A673 (cell line): ENCODE measurements around the gene CDC42SE2. TPM values are rescaled to one million over a fixed set of nuclear protein-coding genes. Genes with fewer than 3 reads are reported as not detected.

ENCODE experiments used
- BruUV-seq: library from RNA; stranded (reverse); fragments of 400-500 nt; replicated peaks from 2 replicates; lab custom pipeline; 2021; lab: Mats Ljungman, UMichigan
- CTCF ChIA-PET: fragments of 300-600 bp; sonication (Branson Sonifier 250); formaldehyde crosslinking; loops from one replicate; lab custom pipeline; 2022; ENCODE audit warnings: antibody characterized with exemption; lab: Charles Lee
- POLR2A ChIA-PET: fragments of 300-600 bp; sonication (Branson Sonifier 250); formaldehyde crosslinking; loops from one replicate; lab custom pipeline; 2022; ENCODE audit warnings: antibody characterized with exemption; ENCODE audit not compliant: low non-redundant PET; lab: Charles Lee
- DNase-seq: peaks from one replicate; pipeline ENCODE4 v3.0.0-alpha.2; 2015; ENCODE audit warnings: low spot score
- H3K27ac ChIP-seq: fragments of 200-600 bp; sonication (generic); 2 replicates; pipeline ENCODE4 v1.5.1; 2016; ENCODE audit warnings: mixed run types, low read depth, mild to moderate bottlenecking, mixed read lengths, antibody characterized with exemption, low read length; ENCODE audit not compliant: poor library complexity, severe bottlenecking
- H3K27me3 ChIP-seq: fragments of 200-600 bp; sonication (generic); replicated peaks from 2 replicates; pipeline ENCODE4 v1.6.1; 2017; ENCODE audit warnings: mixed run types, low read depth, mild to moderate bottlenecking, mixed read lengths, antibody characterized with exemption, low read length; ENCODE audit not compliant: insufficient read depth, poor library complexity
- H3K36me3 ChIP-seq: fragments of 200-600 bp; sonication (generic); 2 replicates; pipeline ENCODE4 v1.6.1; 2016; ENCODE audit warnings: mixed run types, mild to moderate bottlenecking, mixed read lengths, antibody characterized with exemption, low read length; ENCODE audit not compliant: insufficient read depth, poor library complexity, severe bottlenecking
- H3K4me1 ChIP-seq: fragments of 200-600 bp; sonication (generic); 2 replicates; pipeline ENCODE4 v1.6.1; 2017; ENCODE audit warnings: mixed run types, mild to moderate bottlenecking, mixed read lengths, antibody characterized with exemption, low read length; ENCODE audit not compliant: insufficient read depth, poor library complexity, severe bottlenecking
- H3K4me3 ChIP-seq: fragments of 200-600 bp; sonication (generic); 2 replicates; pipeline ENCODE4 v1.5.1; 2016; ENCODE audit warnings: low read depth, mixed run types, mild to moderate bottlenecking, mixed read lengths, low read length; ENCODE audit not compliant: poor library complexity, severe bottlenecking
- H3K9me3 ChIP-seq: fragments of 200-600 bp; sonication (generic); 2 replicates; pipeline ENCODE4 v1.6.1; 2016; ENCODE audit warnings: mixed run types, low read depth, mild to moderate bottlenecking, mixed read lengths, antibody characterized with exemption, low read length; ENCODE audit not compliant: poor library complexity, severe bottlenecking
- CTCF ChIP-seq: fragments of 300-800, 200-600 bp; sonication (generic); conservative IDR thresholded peaks from 2 replicates; pipeline ENCODE4 v1.5.1; 2017; ENCODE audit warnings: low read depth, mild to moderate bottlenecking, antibody characterized with exemption, low read length, moderate library complexity, mixed read lengths
- EZH2 ChIP-seq: fragments of 200-600 bp; sonication (generic); IDR thresholded peaks from 2 replicates; pipeline ENCODE4 v1.6.1; 2017; ENCODE audit warnings: borderline replicate concordance, low read depth, mild to moderate bottlenecking, mixed read lengths, antibody characterized with exemption, low read length; ENCODE audit not compliant: poor library complexity, severe bottlenecking
- intact Hi-C: fragments of 100-400 bp; cut with micrococcal nuclease; formaldehyde crosslinking; loops from one replicate; pipeline ENCODE4 v1.10.0; 2022; ENCODE audit not compliant: unreplicated experiment
- total RNA-seq: library from RNA; stranded (reverse); gene quantifications from 2 replicates; pipeline ENCODE4 v1.2.3, GENCODE V29; 2021

The CDC42SE2 gene
- total RNA-seq, 1 experiment from 2014 or later = 25.5 TPM

DNA sequence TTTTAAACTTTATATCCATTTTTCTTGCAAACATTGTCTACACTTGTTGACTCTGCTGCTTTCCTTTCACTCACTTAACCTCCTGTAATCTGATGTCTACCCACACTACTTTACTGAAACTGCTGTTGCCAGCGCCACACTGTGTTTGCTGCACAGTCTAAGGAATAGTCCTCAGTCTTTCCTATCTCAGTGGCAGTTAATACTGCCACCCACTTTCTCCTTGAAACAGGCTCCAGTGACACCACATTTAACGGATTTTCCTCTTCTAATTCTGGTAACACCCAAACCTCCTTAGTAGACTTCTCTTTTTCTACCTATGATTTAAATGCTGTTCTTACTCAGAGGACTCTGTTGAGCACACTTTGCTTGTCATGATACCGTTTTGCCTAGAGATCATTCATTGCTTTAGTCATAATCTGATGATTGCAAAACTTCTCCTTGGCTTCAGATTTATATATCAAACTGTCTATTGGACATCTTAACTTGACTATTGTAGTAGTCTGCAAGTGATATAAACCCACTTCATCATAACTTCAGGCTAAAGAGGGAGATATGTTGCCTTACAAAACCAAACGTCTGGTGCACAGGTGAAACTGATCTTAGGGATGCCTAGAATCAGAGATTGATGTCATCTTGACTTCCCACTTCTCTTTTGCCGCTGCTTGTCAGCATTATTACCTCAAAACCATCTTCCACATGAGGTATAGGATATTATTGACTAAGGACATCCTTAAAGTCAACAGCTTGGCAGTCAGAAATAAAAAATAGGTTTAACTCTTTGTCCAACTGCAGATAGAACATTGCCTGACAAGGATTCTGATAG is 94.1 kb downstream of the CDC42SE2 start:
- intact Hi-C loops = no loop called here
- H3K36me3 ChIP-seq = no peaks in the 10 kb centered on the region
- BruUV-seq = no TSS peak

GRCh38 chr5:131361677-131362315 is 97.9 kb downstream of the CDC42SE2 start:
- ChIA-PET POLR2A (no interaction called here), CTCF (no interaction called here)

More for the DNA sequence above, 94.1 kb downstream of the CDC42SE2 start:
- H3K27me3 ChIP-seq = no peaks in the 10 kb centered on the region
- no peak overlapping the region for H3K27ac ChIP-seq
- TF ChIP-seq EZH2 (no peak), CTCF (no peak)
- ChIA-PET CTCF (no interaction called here), POLR2A (no interaction called here)
- H3K9me3 ChIP-seq = no peaks in the 10 kb centered on the region
- H3K4me1 ChIP-seq = peaks cover 4% of the 10 kb centered on the region
- no peak for DNase-seq
- no peak overlapping the region for H3K4me3 ChIP-seq

More at GRCh38 chr5:131361677-131362315, 97.9 kb downstream of the CDC42SE2 start:
- no TSS peak for BruUV-seq
- no peak for TF ChIP-seq CTCF
- TF ChIP-seq EZH2 = no peak
- Histone ChIP-seq H3K27me3 (no peaks in the 10 kb centered on the region), H3K4me1 (no peaks in the 10 kb centered on the region), H3K27ac (no peak overlapping the region), H3K36me3 (no peaks in the 10 kb centered on the region), H3K4me3 (no peak overlapping the region), H3K9me3 (no peaks in the 10 kb centered on the region)
- DNase-seq = no peak
- intact Hi-C loops = no loop called here
